ENCODE measurements around the gene ITGAV.

Gene ITGAV

GRCh38 chr2:186569897-186570296, 20.0 kb upstream of the ITGAV start:
- no peak for TF ChIP-seq CTCF (IDR thresholded peaks at IDR 0.05; ENCODE audit: insufficient read depth, low read length, poor library complexity, severe bottlenecking)
- no peak for DNase-seq (ENCODE audit: extremely low read depth, insufficient read length)
- H3K4me3 ChIP-seq (replicated peaks; ENCODE audit: low read depth, low read length): no peak overlapping the region
- H3K27me3 ChIP-seq (replicated peaks; ENCODE audit: control insufficient read depth, insufficient read depth, low read length): no peaks in the 10 kb centered on the region
- no peaks in the 10 kb centered on the region for H3K36me3 ChIP-seq (ENCODE audit: control insufficient read depth, insufficient read depth, low read length)

GRCh38 chr2:186570604-186571003, 19.3 kb upstream of the ITGAV start:
- H3K27me3 ChIP-seq (replicated peaks; ENCODE audit: control insufficient read depth, insufficient read depth, low read length): no peaks in the 10 kb centered on the region
- no peak for DNase-seq (ENCODE audit: extremely low read depth, insufficient read length)
- no peak overlapping the region for H3K4me3 ChIP-seq (replicated peaks; ENCODE audit: low read depth, low read length)
- no peak for TF ChIP-seq CTCF (IDR thresholded peaks at IDR 0.05; ENCODE audit: insufficient read depth, low read length, poor library complexity, severe bottlenecking)
- H3K36me3 ChIP-seq (ENCODE audit: control insufficient read depth, insufficient read depth, low read length): no peaks in the 10 kb centered on the region

- Histone ChIP-seq H3K36me3 (ENCODE audit: control insufficient read depth, insufficient read depth, low read length) (no peaks in the 10 kb centered on the region), H3K4me3 (replicated peaks; ENCODE audit: low read depth, low read length) (no peak overlapping the region), H3K27me3 (replicated peaks; ENCODE audit: control insufficient read depth, insufficient read depth, low read length) (no peaks in the 10 kb centered on the region)
- DNase-seq (ENCODE audit: extremely low read depth, insufficient read length): no peak
- no peak for TF ChIP-seq CTCF (IDR thresholded peaks at IDR 0.05; ENCODE audit: insufficient read depth, low read length, poor library complexity, severe bottlenecking)
Observed at GRCh38 chr2:186572705-186573104, 17.2 kb upstream of the ITGAV start.

GRCh38 chr2:186573531-186573930, 16.3 kb upstream of the ITGAV start:
- H3K27me3 ChIP-seq (replicated peaks; ENCODE audit: control insufficient read depth, insufficient read depth, low read length): no peaks in the 10 kb centered on the region
- TF ChIP-seq CTCF (IDR thresholded peaks at IDR 0.05; ENCODE audit: insufficient read depth, low read length, poor library complexity, severe bottlenecking): no peak
- no peak for DNase-seq (ENCODE audit: extremely low read depth, insufficient read length)
- no peak overlapping the region for H3K4me3 ChIP-seq (replicated peaks; ENCODE audit: low read depth, low read length)
- no peaks in the 10 kb centered on the region for H3K36me3 ChIP-seq (ENCODE audit: control insufficient read depth, insufficient read depth, low read length)

GRCh38 chr2:186575302-186575701, 14.6 kb upstream of the ITGAV start:
- H3K4me3 ChIP-seq (replicated peaks; ENCODE audit: low read depth, low read length): no peak overlapping the region
- TF ChIP-seq CTCF (IDR thresholded peaks at IDR 0.05; ENCODE audit: insufficient read depth, low read length, poor library complexity, severe bottlenecking): no peak
- H3K36me3 ChIP-seq (ENCODE audit: control insufficient read depth, insufficient read depth, low read length): no peaks in the 10 kb centered on the region
- DNase-seq (ENCODE audit: extremely low read depth, insufficient read length): no peak
- H3K27me3 ChIP-seq (replicated peaks; ENCODE audit: control insufficient read depth, insufficient read depth, low read length): no peaks in the 10 kb centered on the region

GRCh38 chr2:186575856-186576255, 14.0 kb upstream of the ITGAV start:
- H3K27me3 ChIP-seq (replicated peaks; ENCODE audit: control insufficient read depth, insufficient read depth, low read length): no peaks in the 10 kb centered on the region
- no peak overlapping the region for H3K4me3 ChIP-seq (replicated peaks; ENCODE audit: low read depth, low read length)
- no peak for TF ChIP-seq CTCF (IDR thresholded peaks at IDR 0.05; ENCODE audit: insufficient read depth, low read length, poor library complexity, severe bottlenecking)
- H3K36me3 ChIP-seq (ENCODE audit: control insufficient read depth, insufficient read depth, low read length): no peaks in the 10 kb centered on the region
- DNase-seq (ENCODE audit: extremely low read depth, insufficient read length): no peak

Data from GM06990 (cell line).